HG02852 (cell line): Measurements from ENCODE around the gene SIPA1L2.
"Not testable (repeated sequence)": the region's sequence is repeated elsewhere in the genome, so short reads cannot be mapped to it uniquely, and the experiment has no call there.

ENCODE experiments used
- ATAC-seq: cut with Tn5 transposase; IDR thresholded peaks from one replicate; pipeline ENCODE4 v1.9.1; 2021; ENCODE audit warnings: mild to moderate bottlenecking, moderate library complexity; ENCODE audit not compliant: unreplicated experiment

SIPA1L2 gene

GRCh38 chr1:232615306-232615800, 14.6 kb downstream of the SIPA1L2 start:
- no peak for ATAC-seq

- ATAC-seq, result no peak
Observed at GRCh38 chr1:232614811-232615210, 15.1 kb downstream of the SIPA1L2 start.

- ATAC-seq, result no peak
Observed at GRCh38 chr1:232613752-232614381, 16.1 kb downstream of the SIPA1L2 start.

- not testable (repeated sequence) for ATAC-seq
Observed at GRCh38 chr1:232612836-232613235, 17.1 kb downstream of the SIPA1L2 start.

- no peak for ATAC-seq
Observed at GRCh38 chr1:232611834-232612233, 18.1 kb downstream of the SIPA1L2 start.

GRCh38 chr1:232610902-232611745, 18.8 kb downstream of the SIPA1L2 start:
- ATAC-seq, result not testable (repeated sequence)

- no peak for ATAC-seq
Observed at GRCh38 chr1:232610192-232610901, 19.6 kb downstream of the SIPA1L2 start.

GRCh38 chr1:232608427-232608826, 21.5 kb downstream of the SIPA1L2 start:
- ATAC-seq, result no peak

- no peak for ATAC-seq
Observed at GRCh38 chr1:232602622-232603021, 27.3 kb downstream of the SIPA1L2 start.

GRCh38 chr1:232600424-232601258, 29.3 kb downstream of the SIPA1L2 start:
- no peak for ATAC-seq

GRCh38 chr1:232599178-232600041, 30.5 kb downstream of the SIPA1L2 start:
- peak; percentile 35 for ATAC-seq

- no peak for ATAC-seq
Observed at GRCh38 chr1:232598837-232599177, 31.1 kb downstream of the SIPA1L2 start.

GRCh38 chr1:232598133-232598532, 31.8 kb downstream of the SIPA1L2 start:
- ATAC-seq, result peak; percentile 5

- ATAC-seq, result peak; percentile 58
Observed at GRCh38 chr1:232597721-232598120, 32.2 kb downstream of the SIPA1L2 start.

- peak; percentile 30 for ATAC-seq
Observed at GRCh38 chr1:232596666-232597303, 33.1 kb downstream of the SIPA1L2 start.

GRCh38 chr1:232594768-232595698, 34.9 kb downstream of the SIPA1L2 start:
- ATAC-seq, result no peak

- no peak for ATAC-seq
Observed at GRCh38 chr1:232593717-232594502, 36.0 kb downstream of the SIPA1L2 start.
